ENCODE results near the gene GADL1.

The GADL1 gene

GRCh38 chr3:30940740-30941139 is 46.3 kb upstream of the GADL1 start:
- TF ChIP-seq ZNF426 (tag by site-specific recombination; IDR thresholded peaks at IDR 0.05) (no peak), ZBTB21 (tag by site-specific recombination; IDR thresholded peaks at IDR 0.05) (no peak), ZNF701 (tag by site-specific recombination; IDR thresholded peaks at IDR 0.05) (no peak), ZNF302 (tag by site-specific recombination; IDR thresholded peaks at IDR 0.05; ENCODE audit: low read depth) (no peak), REST (tag by site-specific recombination; IDR thresholded peaks at IDR 0.05) (no peak), WT1 (tag by site-specific recombination; IDR thresholded peaks at IDR 0.05) (no peak), ZNF223 (tag by site-specific recombination; IDR thresholded peaks at IDR 0.05) (no peak), SCRT1 (tag by site-specific recombination; IDR thresholded peaks at IDR 0.05; ENCODE audit: borderline replicate concordance) (no peak)
- ChIA-PET POLR2A (no interaction called here), CTCF (interaction anchor here (0.6 kb wide), 1 partner anchor 828 kb away, joined by 3 read pairs; no protein-coding TSS in a partner anchor)
- Histone ChIP-seq H3K36me3 (ENCODE audit: control insufficient read depth in 2 of 2, insufficient read depth in 1 of 2, low read length in 2 of 2) (no peaks in the 10 kb centered on the region), H3K4me3 (ENCODE audit: low read depth, low read length) (no peak overlapping the region), H3K4me1 (ENCODE audit: control insufficient read depth, insufficient read depth, low read length) (no peaks in the 10 kb centered on the region), H3K27ac (ENCODE audit: extremely low read depth, low read depth, low read length) (no peak overlapping the region), H3K9me3 (ENCODE audit: control insufficient read depth, insufficient read depth, low read depth, low read length) (no peaks in the 10 kb centered on the region)

GRCh38 chr3:30934208-30934550 is 39.7 kb upstream of the GADL1 start:
- Histone ChIP-seq H3K9me3 (ENCODE audit: control insufficient read depth, insufficient read depth, low read depth, low read length) (no peaks in the 10 kb centered on the region), H3K36me3 (ENCODE audit: control insufficient read depth in 2 of 2, insufficient read depth in 1 of 2, low read length in 2 of 2) (no peaks in the 10 kb centered on the region), H3K27ac (ENCODE audit: extremely low read depth, low read depth, low read length) (no peak overlapping the region), H3K4me1 (ENCODE audit: control insufficient read depth, insufficient read depth, low read length) (no peaks in the 10 kb centered on the region), H3K4me3 (ENCODE audit: low read depth, low read length) (no peak overlapping the region)
- CTCF ChIA-PET, result interaction anchor here (0.5 to 2.2 kb wide), 8 partner anchors 9 to 910 kb away, joined by 3 to 6 read pairs (median 4); no protein-coding TSS in a partner anchor
- POLR2A ChIA-PET, result no interaction called here
- TF ChIP-seq ZNF335 (tag by site-specific recombination; conservative IDR thresholded peaks at IDR 0.05) (peak; percentile 38; the same call in 1 of the 2 replicates), CTCF (tag by site-specific recombination; IDR thresholded peaks at IDR 0.05) (peak; percentile 21; the same call in 1 of the 2 replicates), SCRT2 (tag by site-specific recombination; IDR thresholded peaks at IDR 0.05) (0 out of 2 replicates have a peak, but pooled peaks have one; percentile 12), ZNF785 (tag by site-specific recombination; IDR thresholded peaks at IDR 0.05) (no peak)

- Histone ChIP-seq H3K36me3 (ENCODE audit: control insufficient read depth in 2 of 2, insufficient read depth in 1 of 2, low read length in 2 of 2) (no peaks in the 10 kb centered on the region), H3K4me1 (ENCODE audit: control insufficient read depth, insufficient read depth, low read length) (no peaks in the 10 kb centered on the region), H3K4me3 (ENCODE audit: low read depth, low read length) (no peak overlapping the region), H3K9me3 (ENCODE audit: control insufficient read depth, insufficient read depth, low read depth, low read length) (no peaks in the 10 kb centered on the region), H3K27ac (ENCODE audit: extremely low read depth, low read depth, low read length) (no peak overlapping the region)
- CTCF ChIA-PET, result interaction anchor here (0.5 to 2.2 kb wide), 8 partner anchors 8 to 910 kb away, joined by 3 to 6 read pairs (median 4); no protein-coding TSS in a partner anchor
- TF ChIP-seq ZNF133 (tag by site-specific recombination; IDR thresholded peaks at IDR 0.05) (no peak), HOXC10 (CRISPR knock-in tag; IDR thresholded peaks at IDR 0.05) (no peak), ZNF18 (tag by site-specific recombination; IDR thresholded peaks at IDR 0.05) (no peak), SALL2 (tag by site-specific recombination; IDR thresholded peaks at IDR 0.05; ENCODE audit: borderline replicate concordance) (no peak), ZNF558 (tag by site-specific recombination; IDR thresholded peaks at IDR 0.05) (no peak), ZEB2 (tag by site-specific recombination; IDR thresholded peaks at IDR 0.05) (no peak), ZFP3 (tag by site-specific recombination; IDR thresholded peaks at IDR 0.05; ENCODE audit: low read depth) (no peak), PATZ1 (tag by site-specific recombination; IDR thresholded peaks at IDR 0.05) (no peak), GLIS1 (tag by site-specific recombination; IDR thresholded peaks at IDR 0.05) (no peak), ZNF610 (tag by site-specific recombination; IDR thresholded peaks at IDR 0.05; ENCODE audit: borderline replicate concordance) (no peak), ZNF623 (tag by site-specific recombination; IDR thresholded peaks at IDR 0.05) (no peak)
- POLR2A ChIA-PET, result no interaction called here
Measured at GRCh38 chr3:30933478-30934207, 39.2 kb upstream of the GADL1 start.
